ENCODE data around the gene TBC1D25.

Gene TBC1D25

DNA sequence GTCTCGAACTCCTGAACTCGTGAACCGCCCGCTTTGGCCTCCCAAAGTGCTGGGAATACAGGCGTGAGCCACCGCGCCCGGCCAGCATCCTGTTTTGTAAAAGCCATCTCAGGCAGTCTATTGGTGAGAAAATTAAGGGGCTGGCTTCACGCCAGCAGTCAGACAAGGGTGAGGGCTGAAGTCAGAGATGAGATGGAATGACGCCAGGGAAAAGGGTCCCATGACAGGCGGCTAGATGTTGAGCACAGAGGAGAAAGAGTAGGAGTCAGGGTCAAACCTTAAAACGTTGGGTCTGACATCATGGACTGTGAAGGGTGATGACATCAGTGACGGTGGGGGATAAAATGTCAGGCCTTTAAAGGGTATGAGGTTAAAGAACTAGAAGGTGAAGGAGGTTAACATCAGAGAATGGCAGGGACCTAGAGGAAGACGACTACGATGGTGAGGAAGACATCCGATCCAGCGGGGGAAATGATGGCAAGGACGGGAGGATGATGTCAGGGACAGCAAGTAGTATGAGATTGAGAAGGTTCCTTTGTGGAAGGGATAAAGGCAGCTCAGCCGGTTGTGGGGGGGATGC, 34.3 kb downstream of the TBC1D25 start:
- no peaks in the 10 kb centered on the region for H3K27me3 Mint-ChIP-seq
- peak overlapping the region; percentile 100 for H3K27ac Mint-ChIP-seq
- H3K9me3 Mint-ChIP-seq (ENCODE audit: low read depth), result no peaks in the 10 kb centered on the region
- H3K4me1 Mint-ChIP-seq (ENCODE audit: low read depth), result peaks cover 19% of the 10 kb centered on the region
- peak overlapping the region; percentile 96 for H3K4me3 Mint-ChIP-seq
- peaks cover 3% of the 10 kb centered on the region for H3K36me3 Mint-ChIP-seq

DNA sequence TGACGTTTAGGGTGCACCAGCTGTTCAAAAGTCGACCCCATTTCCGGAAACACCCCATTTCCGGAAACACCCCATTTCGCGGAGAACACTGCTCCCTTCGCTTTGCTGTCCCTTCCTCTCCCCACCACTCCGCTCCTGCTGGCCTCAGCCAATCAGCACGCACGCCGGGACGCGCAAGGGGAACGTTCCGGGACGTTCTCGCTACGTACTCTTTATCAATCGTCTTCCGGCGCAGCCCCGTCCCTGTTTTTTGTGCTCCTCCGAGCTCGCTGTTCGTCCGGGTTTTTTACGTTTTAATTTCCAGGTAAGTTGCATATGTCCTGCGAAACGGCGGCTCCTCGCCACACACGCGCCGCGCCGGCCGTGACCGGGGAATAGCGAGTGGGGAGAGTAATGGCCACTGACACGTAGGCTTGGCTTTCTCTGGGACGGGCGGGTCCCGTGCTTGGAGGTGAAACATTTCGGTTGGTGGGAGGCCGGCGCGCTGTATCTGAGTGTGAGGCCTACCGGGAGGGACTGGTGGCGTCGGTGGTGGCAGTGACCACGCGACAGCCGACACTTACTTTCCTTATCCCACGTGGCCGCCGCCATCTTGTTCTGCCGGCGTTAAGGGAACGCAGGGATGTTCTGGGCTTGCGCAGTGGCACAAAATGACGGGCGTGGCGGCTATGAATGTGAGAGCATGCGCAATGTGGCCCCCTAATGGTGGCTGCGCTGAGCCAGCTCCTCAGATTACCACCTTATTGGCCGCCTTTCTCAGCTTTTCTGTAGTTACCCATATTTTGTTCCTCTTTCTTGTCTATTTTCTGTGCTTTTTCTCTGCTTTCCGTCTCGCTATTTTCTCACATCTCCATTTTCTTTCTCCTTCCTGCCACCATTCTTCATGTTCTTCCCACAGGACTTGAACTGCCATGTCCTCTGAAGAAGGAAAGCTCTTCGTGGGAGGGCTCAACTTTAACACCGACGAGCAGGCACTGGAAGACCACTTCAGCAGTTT, 35.1 kb downstream of the TBC1D25 start, which contains the start of gene RBM3:
TSS of gene RBM3 (plus strand) at position 215 of the 997 bp plus-strand sequence. CDS start at position 912, 697 bp downstream.
- Mint-ChIP-seq H3K27ac (peak within 1 kb of the TSS; percentile 100), H3K4me3 (peak within 1 kb of the TSS; percentile 96), H3K9me3 (ENCODE audit: low read depth) (no peaks in the 10 kb centered on the region), H3K27me3 (no peaks in the 10 kb centered on the region), H3K4me1 (ENCODE audit: low read depth) (peaks cover 21% of the 10 kb centered on the region), H3K36me3 (peaks cover 3% of the 10 kb centered on the region)

DNA sequence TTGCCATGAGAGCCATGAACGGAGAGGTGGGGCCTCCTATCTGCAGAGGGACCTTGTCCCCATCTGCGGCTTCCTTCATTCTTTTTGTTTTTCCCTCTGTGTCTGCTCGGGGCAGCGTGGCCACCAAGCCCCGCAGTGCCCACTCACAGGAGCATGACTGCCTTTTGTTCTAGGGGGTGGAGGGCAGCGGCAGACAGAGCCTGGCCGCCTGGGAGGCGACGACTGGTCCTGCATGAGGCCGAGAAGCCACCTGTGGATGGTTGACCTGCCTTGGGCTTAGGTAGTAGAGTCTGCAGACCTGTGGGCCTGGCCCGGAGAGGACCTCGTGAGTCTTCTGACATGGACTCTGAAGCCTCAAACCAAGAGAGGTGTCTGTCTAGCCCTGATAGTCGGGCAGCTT, 36.1 kb downstream of the TBC1D25 start:
- Mint-ChIP-seq H3K36me3 (peaks cover 3% of the 10 kb centered on the region), H3K4me1 (ENCODE audit: low read depth) (peaks cover 23% of the 10 kb centered on the region), H3K9me3 (ENCODE audit: low read depth) (no peaks in the 10 kb centered on the region), H3K4me3 (peak overlapping the region; percentile 96), H3K27ac (peak overlapping the region; percentile 100), H3K27me3 (no peaks in the 10 kb centered on the region)

DNA sequence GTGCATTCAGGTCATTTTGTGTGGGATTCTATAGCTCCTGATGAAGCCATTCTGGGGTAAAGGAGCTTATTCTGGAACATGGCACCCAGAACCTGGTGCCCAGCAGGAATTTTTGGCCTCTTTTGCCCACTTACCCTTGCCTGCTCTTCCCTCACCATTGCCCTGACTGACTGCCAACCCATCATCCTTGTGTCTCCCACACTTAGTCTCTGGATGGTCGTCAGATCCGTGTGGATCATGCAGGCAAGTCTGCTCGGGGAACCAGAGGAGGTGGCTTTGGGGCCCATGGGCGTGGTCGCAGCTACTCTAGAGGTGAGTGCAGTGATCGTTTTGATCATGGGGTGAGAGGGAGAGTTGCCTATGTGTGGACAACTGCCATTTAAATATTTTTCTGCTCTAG, 36.6 kb downstream of the TBC1D25 start:
- Mint-ChIP-seq H3K36me3 (peaks cover 3% of the 10 kb centered on the region), H3K4me1 (ENCODE audit: low read depth) (peaks cover 23% of the 10 kb centered on the region), H3K27ac (peak overlapping the region; percentile 100), H3K27me3 (no peaks in the 10 kb centered on the region), H3K9me3 (ENCODE audit: low read depth) (no peaks in the 10 kb centered on the region), H3K4me3 (peak overlapping the region; percentile 96)

GRCh38 chrX:48578661-48579128, 39.2 kb downstream of the TBC1D25 start:
- H3K36me3 Mint-ChIP-seq, result peaks cover 3% of the 10 kb centered on the region
- no peaks in the 10 kb centered on the region for H3K9me3 Mint-ChIP-seq (ENCODE audit: low read depth)
- H3K27ac Mint-ChIP-seq, result peak overlapping the region; percentile 78
- peak overlapping the region; percentile 96 for H3K4me3 Mint-ChIP-seq
- H3K4me1 Mint-ChIP-seq (ENCODE audit: low read depth), result peaks cover 25% of the 10 kb centered on the region
- no peaks in the 10 kb centered on the region for H3K27me3 Mint-ChIP-seq

GRCh38 chrX:48579259-48579658, 39.7 kb downstream of the TBC1D25 start:
- no peak overlapping the region for H3K27ac Mint-ChIP-seq
- peaks cover 3% of the 10 kb centered on the region for H3K36me3 Mint-ChIP-seq
- no peak overlapping the region for H3K4me3 Mint-ChIP-seq
- H3K27me3 Mint-ChIP-seq, result no peaks in the 10 kb centered on the region
- H3K9me3 Mint-ChIP-seq (ENCODE audit: low read depth), result no peaks in the 10 kb centered on the region
- H3K4me1 Mint-ChIP-seq (ENCODE audit: low read depth), result peaks cover 21% of the 10 kb centered on the region

- no peaks in the 10 kb centered on the region for H3K9me3 Mint-ChIP-seq (ENCODE audit: low read depth)
- peaks cover 21% of the 10 kb centered on the region for H3K4me1 Mint-ChIP-seq (ENCODE audit: low read depth)
- no peaks in the 10 kb centered on the region for H3K27me3 Mint-ChIP-seq
- no peak overlapping the region for H3K27ac Mint-ChIP-seq
- no peaks in the 10 kb centered on the region for H3K36me3 Mint-ChIP-seq
- H3K4me3 Mint-ChIP-seq, result no peak overlapping the region
Observed at GRCh38 chrX:48580662-48581061, 41.1 kb downstream of the TBC1D25 start.

- H3K4me1 Mint-ChIP-seq (ENCODE audit: low read depth), result peaks cover 5% of the 10 kb centered on the region
Observed at GRCh38 chrX:48584698-48585097, 45.2 kb downstream of the TBC1D25 start.

DNA sequence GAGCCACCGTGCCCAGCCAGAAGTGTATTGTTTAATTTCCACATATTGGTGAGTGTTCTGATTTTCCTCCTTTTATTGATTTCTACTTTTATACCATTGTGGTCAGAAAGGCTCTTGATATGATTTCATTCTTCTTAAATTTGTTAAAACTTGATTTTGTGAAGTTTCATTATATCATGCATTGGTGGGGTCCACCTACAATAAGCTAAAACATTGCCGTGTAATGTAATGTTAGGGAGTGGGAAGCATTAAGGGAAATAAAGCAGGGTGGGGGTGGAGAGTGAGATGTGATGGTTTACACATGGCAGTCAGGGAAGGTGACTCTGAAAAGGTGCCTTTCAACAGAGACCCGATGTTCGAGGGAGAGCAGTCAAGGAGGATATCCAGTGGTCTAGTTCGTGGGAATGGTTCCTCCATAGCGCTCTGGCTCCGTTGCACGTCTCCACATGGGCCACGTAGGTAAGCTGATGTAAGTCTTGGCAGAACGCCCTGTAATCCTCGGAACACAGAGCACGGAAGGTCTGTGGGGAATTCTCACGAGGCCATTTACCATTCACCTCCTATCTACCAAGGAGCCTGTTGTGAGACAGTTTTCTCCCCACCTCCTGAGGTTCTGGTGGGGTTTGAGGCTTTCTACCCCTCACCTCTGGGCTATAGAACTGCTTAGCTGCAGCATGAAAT, 50.1 kb downstream of the TBC1D25 start:
- H3K4me3 Mint-ChIP-seq, result no peak overlapping the region
- no peaks in the 10 kb centered on the region for H3K36me3 Mint-ChIP-seq
- H3K4me1 Mint-ChIP-seq (ENCODE audit: low read depth), result no peaks in the 10 kb centered on the region

More at GRCh38 chrX:48584698-48585097, 45.2 kb downstream of the TBC1D25 start:
- H3K27me3 Mint-ChIP-seq, result no peaks in the 10 kb centered on the region
- H3K27ac Mint-ChIP-seq, result no peak overlapping the region
- no peaks in the 10 kb centered on the region for H3K36me3 Mint-ChIP-seq
- no peak overlapping the region for H3K4me3 Mint-ChIP-seq
- no peaks in the 10 kb centered on the region for H3K9me3 Mint-ChIP-seq (ENCODE audit: low read depth)

GRCh38 chrX:48590203-48591103, 50.9 kb downstream of the TBC1D25 start:
- H3K27me3 Mint-ChIP-seq, result no peaks in the 10 kb centered on the region
- H3K36me3 Mint-ChIP-seq, result no peaks in the 10 kb centered on the region
- no peak overlapping the region for H3K4me3 Mint-ChIP-seq
- no peaks in the 10 kb centered on the region for H3K4me1 Mint-ChIP-seq (ENCODE audit: low read depth)
- H3K27ac Mint-ChIP-seq, result no peak overlapping the region
- H3K9me3 Mint-ChIP-seq (ENCODE audit: low read depth), result no peaks in the 10 kb centered on the region

More for the DNA sequence above, 50.1 kb downstream of the TBC1D25 start:
- Mint-ChIP-seq H3K27me3 (no peaks in the 10 kb centered on the region), H3K9me3 (ENCODE audit: low read depth) (no peaks in the 10 kb centered on the region), H3K27ac (no peak overlapping the region)

GRCh38 chrX:48591255-48591791, 51.8 kb downstream of the TBC1D25 start:
- no peaks in the 10 kb centered on the region for H3K36me3 Mint-ChIP-seq
- H3K4me3 Mint-ChIP-seq, result no peak overlapping the region
- H3K4me1 Mint-ChIP-seq (ENCODE audit: low read depth), result no peaks in the 10 kb centered on the region
- no peak overlapping the region for H3K27ac Mint-ChIP-seq
- no peaks in the 10 kb centered on the region for H3K27me3 Mint-ChIP-seq
- H3K9me3 Mint-ChIP-seq (ENCODE audit: low read depth), result no peaks in the 10 kb centered on the region

GRCh38 chrX:48592971-48593370, 53.5 kb downstream of the TBC1D25 start:
- peaks cover 3% of the 10 kb centered on the region for H3K4me1 Mint-ChIP-seq (ENCODE audit: low read depth)
- no peaks in the 10 kb centered on the region for H3K9me3 Mint-ChIP-seq (ENCODE audit: low read depth)
- no peaks in the 10 kb centered on the region for H3K27me3 Mint-ChIP-seq
- H3K27ac Mint-ChIP-seq, result no peak overlapping the region
- no peaks in the 10 kb centered on the region for H3K36me3 Mint-ChIP-seq
- no peak overlapping the region for H3K4me3 Mint-ChIP-seq

DNA sequence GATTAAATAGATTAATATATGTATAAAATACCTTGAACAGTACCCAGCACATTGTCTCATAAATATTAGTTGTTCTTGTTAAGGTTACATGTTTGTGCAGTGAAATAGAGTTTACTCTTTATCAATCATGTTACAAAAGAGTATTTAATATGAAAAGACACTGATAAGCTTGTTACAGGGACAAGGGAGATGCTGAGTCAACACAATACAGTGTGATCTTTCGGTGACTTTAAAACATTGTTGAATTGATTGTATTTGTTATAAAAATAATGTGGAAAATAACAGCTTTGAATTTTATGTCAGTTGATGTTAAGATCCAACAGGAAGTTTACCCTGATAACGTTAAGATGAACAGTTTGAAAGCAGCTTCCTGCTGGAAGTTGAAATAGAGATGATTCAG, 56.4 kb downstream of the TBC1D25 start:
- no peak overlapping the region for H3K4me3 Mint-ChIP-seq
- H3K27me3 Mint-ChIP-seq, result no peaks in the 10 kb centered on the region
- H3K36me3 Mint-ChIP-seq, result no peaks in the 10 kb centered on the region
- H3K4me1 Mint-ChIP-seq (ENCODE audit: low read depth), result peaks cover 8% of the 10 kb centered on the region
- no peaks in the 10 kb centered on the region for H3K9me3 Mint-ChIP-seq (ENCODE audit: low read depth)
- no peak overlapping the region for H3K27ac Mint-ChIP-seq

Measured in activated naive CD8-positive, alpha-beta T cell (primary cell).